ENCODE data around the gene SIGLEC15.
"Not testable (repeated sequence)": the region's sequence is repeated elsewhere in the genome, so short reads cannot be mapped to it uniquely, and the experiment has no call there.

The SIGLEC15 gene

DNA sequence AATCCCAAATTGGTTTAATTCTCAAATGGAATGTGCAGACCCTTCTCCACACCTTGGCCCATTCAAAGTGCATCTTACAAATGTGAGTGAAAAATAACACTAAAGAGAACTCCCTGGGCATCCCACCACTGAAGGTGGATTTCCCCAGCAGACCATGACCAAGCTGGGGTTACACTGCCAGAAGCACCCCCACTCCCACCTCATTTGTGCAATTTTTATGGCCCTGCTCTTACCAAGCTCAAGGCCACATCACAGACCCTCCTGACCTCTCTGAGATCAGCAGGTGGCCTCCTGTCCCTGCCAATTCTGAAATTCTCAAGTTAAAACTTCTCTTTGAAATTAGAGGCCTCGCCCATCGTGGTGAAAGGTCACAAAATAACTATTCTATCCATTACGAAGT, 21.6 kb downstream of the SIGLEC15 start:
- DNase-seq = no peak

DNA sequence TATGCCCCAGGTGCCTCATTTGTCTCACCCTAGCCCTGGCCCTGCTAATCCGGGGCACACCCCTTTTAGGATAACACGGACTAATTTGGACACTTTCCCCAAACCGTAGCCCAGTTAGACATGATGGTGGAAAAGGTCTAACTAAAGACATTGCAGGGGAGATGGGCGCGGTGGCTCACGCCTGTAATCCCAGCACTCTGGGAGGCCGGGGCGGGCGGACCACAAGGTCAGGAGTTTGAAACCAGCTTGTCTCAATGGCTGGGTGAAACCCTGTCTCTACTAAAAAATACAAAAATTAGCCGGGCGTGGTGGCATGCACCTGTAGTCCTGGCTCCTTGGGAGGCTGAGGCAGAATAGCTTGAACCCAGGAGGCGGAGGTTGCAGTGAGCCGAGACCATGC, 23.2 kb downstream of the SIGLEC15 start:
- not testable (repeated sequence) for DNase-seq

DNA sequence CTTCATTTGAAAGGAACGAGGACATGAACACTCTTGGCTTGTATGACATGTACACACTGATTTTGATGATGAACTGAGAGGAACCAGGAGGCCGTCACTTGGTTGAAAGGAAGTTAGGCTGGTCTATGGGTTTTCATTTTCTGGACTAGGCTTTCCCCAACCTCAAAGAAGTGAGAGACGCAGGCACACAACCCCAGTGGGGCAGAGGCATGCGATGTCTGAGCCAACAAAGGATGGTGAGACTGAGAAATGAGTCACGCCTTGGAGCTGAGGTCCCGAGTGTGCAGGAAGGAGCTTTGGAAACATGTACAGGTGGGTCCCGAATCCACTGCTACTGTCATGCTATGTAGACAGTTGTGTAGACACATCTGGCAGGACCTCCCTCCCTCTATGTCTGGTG, 24.1 kb downstream of the SIGLEC15 start:
- no peak for DNase-seq

DNA sequence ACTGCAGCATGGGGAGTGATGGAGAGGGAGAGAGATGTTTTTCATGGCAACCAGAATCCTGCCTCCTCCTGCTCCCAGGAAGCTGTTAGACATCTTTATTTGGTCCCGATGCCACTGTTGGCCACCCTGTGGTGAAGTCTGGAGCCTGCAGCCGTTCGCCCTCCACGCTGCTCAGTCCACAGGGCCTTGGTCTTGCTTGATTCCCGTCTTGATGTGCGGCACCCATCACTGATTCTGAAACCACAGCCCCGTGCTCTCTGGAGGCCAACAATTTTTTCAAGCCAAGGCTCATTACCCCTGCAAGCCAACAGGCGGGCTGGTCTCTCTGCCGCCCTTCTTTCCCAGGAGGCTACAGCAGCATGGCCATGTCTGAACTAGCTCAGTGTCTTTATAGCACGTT, 24.5 kb downstream of the SIGLEC15 start:
- DNase-seq = no peak

DNA sequence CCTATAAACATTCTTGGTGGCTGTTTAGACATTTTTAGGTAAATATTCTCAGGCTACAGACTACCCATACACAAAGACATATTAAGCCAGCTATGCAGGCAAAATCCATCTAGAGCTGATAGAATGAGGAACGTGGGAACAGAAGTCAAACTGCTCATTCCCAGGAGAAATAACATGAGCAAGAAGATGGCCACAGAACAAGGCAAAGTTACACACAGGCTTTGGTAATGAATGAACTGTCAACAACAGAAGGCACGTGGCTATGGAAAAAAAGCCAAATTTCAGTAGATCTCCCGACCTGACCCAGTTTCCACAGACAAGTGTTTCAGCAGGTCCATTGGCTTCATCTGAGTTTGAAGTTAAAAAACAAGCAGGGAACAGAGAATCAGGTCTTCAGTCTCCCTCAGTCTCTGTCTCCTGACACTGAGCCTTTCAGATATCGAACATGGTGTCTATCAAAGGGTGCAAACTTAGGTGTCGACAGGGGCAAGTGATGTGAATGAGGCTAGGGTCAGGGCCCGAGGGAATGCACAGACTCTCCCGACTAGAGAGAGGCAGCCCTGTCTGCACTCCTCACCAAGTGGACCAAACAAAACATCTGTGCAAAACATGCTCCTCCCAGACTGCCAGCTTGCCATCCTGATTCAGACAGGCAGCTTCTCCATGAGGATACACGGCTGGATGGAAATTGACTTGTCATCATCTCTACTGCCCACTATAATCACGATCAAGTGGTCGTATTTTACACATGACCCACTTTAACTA, 25.9 kb downstream of the SIGLEC15 start:
- DNase-seq = no peak

DNA sequence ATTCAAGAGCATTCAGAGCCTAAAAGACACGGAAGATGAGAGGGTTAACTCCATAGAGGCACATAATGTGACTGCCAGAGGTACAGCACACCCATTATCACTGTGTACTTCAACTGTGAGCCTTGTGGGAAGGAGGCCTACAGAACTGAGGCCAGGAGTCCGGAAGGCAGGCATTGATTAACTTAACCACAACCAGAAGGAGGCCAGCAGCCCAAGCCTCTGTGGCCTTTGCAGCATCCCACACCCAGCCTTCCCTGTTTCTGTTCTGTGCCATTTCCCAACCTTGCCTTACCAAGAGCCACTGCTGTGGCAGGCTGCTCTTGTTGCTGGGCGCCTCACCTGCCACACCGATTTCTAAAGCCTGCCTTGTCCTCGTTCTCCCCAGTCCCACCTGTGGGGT, 27.2 kb downstream of the SIGLEC15 start:
- no peak for DNase-seq

DNA sequence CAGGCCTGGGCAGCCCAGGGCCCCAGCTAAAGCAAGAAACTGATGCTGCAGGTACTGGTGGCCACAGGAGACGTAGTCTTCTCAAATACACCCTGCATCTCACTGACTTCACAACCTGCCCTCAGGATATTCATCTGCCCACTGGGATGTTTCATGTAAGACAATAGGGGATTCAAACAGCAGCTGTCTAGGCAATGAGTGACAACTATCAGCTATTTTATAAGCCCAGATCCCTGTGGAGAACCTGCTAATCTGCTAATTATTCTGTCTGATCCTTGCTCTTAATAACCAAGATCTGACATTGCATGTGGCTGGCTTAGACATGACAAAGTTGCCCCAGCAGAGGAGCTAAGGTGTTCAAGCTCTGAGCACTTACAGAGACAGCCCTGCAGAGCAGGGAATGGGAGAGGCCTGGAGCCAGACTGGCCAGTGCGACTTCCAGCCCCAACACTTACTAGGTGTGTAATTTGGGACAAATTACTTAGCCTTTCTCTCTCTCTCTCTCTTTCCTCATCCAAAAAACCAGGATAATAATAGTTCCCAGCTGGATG, 28.6 kb downstream of the SIGLEC15 start:
- peak; percentile 56 for DNase-seq

DNA sequence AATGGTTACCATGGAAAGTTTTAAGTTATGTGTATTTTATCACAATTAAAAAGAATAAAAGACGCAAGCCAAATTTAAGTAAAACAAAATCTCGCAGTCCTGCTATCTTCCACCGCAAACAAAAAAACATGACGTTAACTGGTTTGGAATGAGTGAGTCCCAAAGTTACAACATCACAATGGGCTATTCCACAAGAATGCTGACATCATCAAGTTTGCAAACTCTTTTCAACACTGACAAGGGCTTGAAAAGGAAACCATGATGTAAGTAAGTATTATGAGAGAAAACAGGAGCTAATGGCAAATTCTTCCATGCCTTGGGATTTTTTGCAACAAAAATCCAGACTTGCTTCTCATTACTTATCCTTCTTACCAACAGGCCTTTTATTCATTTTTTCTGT, 31.1 kb downstream of the SIGLEC15 start:
- no peak for DNase-seq

DNA sequence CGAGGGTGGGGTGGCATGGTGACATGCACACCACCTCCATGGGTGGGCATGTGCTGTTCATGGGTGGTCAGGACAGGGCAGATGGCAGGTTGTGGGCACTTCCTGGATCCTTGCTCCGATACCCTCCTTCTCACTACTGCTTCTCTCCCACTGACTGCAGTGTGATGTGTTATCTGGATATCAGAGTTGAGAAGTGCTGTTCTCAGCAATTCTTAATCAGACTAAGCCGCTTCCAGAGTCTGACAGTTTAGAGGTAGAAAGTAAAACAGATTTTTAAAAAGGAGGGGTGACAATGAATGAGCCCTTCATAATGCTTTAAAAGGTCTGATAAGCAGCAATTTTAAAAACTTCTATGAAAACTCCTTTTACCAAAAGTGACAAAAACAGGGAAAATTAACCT, 33.9 kb downstream of the SIGLEC15 start:
- DNase-seq = no peak

DNA sequence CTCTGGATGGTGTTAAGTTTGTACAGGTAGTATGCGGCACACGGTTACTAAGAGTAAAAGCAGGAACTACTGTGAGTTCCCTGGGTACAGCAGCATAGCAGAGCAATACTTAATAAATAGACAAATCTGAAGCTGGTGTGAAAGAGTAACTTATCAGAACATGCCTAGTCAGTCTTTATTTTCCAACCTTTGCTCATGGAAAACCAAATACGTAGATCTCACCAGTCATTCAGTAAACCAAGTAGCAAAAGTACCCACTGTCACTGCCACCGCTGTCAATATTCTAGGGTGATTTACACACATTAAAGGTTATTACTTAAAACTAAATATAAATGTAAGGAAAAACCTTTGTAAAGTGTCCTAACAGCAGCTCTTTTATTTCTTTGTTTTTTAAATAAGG, 35.0 kb downstream of the SIGLEC15 start:
- DNase-seq = no peak

DNA sequence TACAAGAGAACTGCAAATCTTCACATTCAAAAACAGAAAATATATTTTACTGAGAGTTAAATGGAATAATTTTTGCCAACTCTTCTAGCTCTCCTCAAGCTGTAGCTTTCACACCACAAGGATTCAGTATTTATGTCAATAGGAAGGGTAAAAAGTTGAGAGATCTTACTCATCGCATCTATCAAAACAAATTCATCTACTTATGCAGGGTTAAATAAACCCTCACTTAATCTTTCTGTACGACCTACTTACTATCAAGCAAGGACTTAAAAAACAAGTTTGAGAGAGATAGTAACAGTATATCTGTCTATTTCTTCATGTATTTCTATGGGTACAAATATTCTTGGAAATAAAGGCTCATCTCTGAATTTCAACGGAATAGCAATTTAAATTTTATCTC, 35.5 kb downstream of the SIGLEC15 start:
- no peak for DNase-seq

DNA sequence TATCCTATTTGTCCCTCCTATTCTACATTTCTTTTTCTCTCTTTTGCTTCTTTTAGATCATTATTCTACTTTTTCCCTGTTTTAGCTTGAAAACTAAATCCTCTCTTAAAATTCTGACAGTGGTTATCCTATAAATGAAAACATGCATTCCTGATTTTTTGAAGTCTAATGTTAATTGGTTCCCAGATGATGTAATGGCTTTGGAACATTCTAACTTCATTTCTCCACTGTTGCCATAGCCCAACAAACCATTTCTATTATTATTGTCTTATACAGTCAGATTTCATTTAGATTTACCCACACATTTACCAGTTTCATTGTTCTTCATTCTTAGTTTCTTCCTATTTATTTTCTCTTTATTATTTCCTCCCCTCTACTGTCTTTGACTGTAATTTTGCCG, 36.5 kb downstream of the SIGLEC15 start:
- DNase-seq = no peak

DNA sequence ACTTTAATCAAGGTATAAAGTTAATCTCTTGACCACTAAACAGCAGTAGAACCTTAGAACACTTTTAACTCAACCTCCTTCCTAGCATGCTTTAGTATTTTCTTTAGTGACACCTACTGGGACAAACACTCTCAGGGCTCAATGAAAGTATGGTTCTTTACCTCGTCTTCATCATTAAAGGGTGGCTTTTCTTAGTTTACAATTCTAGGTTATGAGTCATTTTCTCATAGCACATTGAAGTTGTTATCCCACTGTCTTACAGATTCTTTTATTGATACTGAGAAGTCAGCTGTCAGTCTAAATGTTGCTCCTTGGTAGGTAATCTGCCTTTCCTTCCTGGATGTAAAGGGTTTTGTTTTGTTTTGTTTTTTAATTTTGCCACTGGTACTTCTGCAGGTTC, 38.0 kb downstream of the SIGLEC15 start:
- no peak for DNase-seq

DNA sequence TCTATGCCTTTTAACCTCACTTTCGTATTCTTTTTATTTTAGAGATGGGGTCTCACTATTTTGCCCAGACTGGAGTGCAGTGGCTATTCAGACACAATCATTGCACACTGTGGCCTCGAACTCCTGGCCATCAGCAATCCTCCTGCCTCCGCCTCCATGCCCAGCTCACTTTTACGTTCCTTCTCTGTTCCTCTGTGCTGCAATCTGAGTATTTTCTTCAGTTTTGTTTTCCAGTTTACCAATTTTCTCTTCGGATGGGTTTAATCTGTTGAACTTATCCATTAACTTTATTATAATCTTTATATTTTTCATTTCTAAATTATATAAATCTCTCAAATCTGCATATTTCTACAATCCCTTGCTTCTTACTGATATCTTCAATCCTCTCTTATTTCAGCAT, 38.6 kb downstream of the SIGLEC15 start:
- DNase-seq = no peak

DNA sequence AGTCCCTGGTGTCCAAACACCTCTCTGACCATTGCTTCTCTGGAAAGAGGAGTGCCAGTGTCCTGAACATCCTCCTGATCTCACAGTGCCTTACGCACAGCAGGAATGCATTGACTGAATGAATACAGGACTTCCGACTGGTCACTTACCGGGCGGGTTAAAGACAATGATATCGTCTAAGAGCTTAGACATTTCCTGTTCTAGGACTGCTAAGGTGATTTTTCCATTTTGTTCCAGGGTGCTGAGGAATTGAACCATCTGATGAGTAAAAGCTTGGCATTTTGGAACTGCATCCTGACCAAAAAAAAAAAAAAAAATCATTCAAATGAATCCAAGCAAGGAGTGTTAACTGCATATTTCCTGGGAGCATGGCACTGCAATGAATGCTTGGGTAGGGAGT, 40.0 kb downstream of the SIGLEC15 start:
- no peak for DNase-seq

DNA sequence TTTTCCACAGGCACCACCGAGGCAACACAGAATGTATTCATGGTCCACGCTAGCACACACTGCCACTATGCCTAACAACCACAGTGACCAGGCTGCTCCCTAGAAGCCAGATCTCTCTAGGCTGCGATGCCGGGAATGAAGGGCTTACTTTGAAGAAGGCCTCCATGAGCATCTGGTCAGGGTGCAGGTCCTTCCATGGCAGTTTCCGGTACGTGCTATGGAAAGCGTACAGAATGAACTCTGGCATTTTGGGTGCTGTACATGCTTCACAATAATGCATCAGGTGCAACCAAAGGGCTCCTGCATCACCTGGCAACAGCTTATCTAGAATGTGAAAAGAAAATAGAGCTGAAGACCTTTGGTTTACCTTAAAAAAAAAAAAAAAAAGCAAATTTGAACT, 44.9 kb downstream of the SIGLEC15 start:
- no peak for DNase-seq

DNA sequence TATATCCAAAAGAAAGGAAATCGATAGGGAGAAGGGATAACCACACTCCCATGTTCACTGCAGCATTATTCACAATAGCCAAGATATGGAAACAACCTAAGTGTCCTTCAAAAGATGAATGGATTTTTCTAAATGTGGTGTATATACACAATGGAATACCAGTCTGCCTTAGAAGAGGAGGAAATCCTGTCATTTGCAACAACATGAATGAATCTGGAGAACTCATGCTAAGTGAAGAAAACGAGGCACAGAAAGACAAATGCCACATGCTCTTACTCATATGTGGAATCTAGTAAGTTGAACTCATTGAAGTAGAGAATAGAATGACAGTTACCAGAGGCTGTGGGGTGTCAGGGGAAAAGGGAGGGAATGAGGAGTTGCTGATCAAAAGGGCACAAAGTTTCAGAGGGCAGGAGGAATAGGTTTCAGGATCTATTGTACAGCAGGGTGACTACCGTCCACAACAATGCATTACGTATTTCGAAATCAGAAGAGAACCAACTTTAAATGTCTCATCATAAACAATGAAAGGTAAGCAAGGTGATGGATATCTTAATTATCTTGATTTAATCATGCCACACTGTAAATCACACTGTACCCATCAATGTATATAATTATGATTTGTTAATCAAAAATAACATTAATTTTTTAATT, 46.1 kb downstream of the SIGLEC15 start:
- DNase-seq = no peak

DNA sequence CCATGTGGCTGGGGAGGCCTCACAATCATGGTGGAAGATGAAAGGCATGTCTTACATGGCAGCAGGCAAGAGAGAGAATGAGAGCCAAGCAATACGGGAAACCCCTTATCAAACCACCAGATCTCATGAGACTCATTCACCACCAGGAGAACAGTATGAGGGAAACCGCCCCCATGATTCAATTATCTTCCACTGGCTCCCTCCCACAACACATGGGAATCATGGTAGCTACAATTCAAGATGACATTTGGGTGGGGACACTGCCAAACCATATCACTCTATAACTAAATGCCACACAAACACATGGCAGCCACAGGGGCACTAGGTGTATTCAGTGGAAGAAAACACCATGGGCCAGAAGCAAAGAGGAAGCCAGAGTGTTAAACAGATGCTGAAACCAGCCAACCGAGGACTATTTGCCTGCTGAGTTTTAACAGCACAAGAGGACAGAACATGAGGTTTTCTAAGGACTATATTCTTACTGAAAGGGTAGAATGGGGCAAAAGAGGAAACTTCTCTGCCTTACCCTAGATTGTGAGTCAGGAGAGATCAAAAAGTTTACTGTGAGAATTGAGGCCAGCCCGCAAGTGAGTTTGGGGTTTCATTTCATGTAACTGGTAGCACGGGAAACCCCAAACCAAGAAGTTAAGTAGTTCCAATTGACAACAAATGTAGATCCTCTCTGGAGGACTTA, 49.2 kb downstream of the SIGLEC15 start:
- DNase-seq = no peak

DNA sequence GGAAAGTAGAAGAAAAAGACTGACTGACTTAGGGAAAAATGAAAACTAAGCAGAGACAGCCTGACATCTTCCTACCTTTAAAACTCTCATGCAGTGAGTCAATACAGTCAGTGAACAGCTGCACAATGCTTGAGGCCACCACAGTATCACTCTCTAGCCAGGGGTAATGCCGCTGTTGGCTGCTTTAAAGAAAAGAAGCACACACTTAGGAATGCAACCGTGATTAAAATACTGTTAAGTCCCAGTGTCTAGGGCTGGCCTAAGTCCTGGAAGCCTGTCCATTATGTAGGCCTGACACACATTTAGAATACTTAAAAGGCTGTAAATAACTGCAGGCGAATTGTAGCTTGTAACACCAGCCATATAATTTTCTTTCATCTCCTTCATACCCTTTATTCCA, 50.7 kb downstream of the SIGLEC15 start:
- DNase-seq = no peak

DNA sequence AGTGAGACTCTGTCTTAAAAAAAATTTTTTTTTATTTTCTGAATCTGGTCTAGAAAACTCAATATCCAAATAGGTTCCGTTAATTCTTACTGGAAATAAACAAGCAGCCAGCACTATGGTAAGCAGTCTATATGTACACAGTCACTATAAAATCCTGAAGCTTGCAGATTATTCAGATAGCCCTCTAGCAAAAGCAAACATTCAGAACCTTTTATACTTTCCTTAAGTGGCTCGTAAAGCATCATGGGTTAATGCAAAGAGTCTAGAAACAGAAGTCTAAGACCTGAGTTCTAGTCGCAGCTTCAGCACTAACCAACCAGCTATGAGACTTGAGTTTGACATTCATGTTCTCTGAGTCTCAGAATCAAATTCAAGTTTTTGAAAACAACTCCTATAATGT, 51.9 kb downstream of the SIGLEC15 start:
- DNase-seq = no peak

DNA sequence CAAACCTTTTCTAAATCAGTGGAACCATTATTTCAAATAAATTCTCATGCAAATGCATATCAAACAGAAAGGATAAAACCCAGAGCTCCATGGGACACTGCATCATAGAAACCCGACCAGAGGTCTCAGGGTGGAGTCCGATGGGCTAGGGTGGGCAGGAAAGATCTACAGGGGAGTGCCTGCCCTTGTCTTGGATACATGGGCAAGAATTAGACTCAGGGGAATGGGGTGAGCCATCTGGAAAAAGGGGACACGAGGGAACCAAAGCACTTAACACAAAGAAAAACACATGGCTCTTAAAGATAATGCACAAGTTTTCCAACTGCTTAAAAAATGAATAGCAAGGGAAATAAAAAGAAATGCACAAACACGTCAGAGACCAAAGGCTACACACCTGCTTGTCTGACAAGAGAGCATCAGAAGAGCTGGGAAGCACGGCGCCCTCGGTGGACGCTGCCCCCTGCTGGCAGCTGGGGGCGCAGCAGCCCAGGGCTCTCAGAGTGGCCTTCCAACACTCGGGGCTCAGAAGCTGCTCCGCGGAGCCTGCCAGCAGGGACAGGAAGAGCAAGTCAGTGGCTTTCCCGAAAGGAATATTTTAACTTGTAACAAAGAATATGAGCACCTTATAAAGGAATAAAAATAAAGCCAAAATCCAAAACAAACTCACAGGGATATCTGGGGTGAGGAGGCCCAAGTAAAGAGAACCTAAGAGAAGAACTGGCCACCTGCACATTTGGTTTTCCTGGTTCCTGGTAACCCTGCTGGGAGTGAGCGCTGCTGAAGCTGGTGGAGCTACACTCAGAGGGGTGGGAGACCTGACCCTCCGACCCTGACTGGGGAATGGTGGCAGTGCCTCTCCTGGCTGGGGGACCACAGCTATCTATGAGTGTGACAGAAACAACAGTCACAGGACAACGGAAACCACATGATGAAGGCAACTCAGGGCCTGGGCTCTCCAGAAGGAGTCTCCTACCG, 54.5 kb downstream of the SIGLEC15 start:
- no peak for DNase-seq

DNA sequence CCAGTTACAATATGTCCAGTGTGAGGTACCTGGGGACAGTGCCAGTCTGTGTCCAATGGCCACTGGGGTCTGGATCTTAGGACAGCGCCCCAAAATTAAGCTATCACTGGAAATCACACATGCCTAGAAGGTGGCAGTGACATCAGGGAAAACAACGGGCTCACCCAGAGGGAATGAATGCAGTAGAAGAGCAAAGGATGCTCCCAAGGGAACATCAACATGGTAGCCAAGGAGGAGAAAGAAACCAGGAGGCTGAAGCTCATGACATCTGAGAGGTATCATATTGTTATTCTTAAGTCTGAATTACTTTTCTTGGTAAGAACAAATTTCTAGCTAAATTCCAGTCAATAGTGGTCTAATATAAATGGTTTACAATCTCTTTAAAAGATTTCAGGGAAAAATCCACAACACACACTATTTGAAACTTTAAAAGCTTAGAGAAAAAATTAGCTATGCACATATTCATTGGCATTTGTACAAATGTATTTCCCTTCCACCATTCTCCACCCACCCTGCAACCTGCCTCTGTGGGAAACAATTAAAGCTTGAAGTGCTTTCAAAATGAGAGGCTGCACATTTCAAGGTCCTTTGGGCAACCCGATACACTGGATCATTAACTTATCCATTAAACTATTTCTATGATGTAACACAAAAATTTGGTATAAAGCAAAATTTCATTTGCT, 55.5 kb downstream of the SIGLEC15 start:
- DNase-seq = no peak
